Caco-2 (cell line): ENCODE data around the gene SLC26A9. TPM values are rescaled to one million over a fixed set of nuclear protein-coding genes. Genes with fewer than 3 reads are reported as not detected.
A peak's percentile ranks its signal among the peaks of the same experiment; 100 is the strongest.

ENCODE experiments used
- Bru-seq: library from RNA; stranded (reverse); fragments of 400-500 nt; gene quantifications from one replicate; lab custom pipeline; 2021; lab: Mats Ljungman, UMichigan
- BruChase-seq, 2 experiments: library from RNA; stranded (reverse); fragments of 400-500 nt; gene quantifications; one replicate each; lab custom pipeline; 2021; lab: Mats Ljungman, UMichigan
- BruUV-seq: library from RNA; stranded (reverse); fragments of 400-500 nt; replicated peaks from 2 replicates; lab custom pipeline; 2021; lab: Mats Ljungman, UMichigan
- CTCF ChIA-PET: fragments of 300-600 bp; sonication (Branson Sonifier 250); formaldehyde crosslinking; loops from one replicate; lab custom pipeline; 2022; ENCODE audit warnings: antibody characterized with exemption; lab: Charles Lee
- POLR2A ChIA-PET: fragments of 300-600 bp; sonication (Branson Sonifier 250); formaldehyde crosslinking; loops from one replicate; lab custom pipeline; 2022; ENCODE audit warnings: antibody characterized with exemption; lab: Charles Lee
- DNase-seq, 2 experiments: peaks; one replicate each; pipeline versions ENCODE4 v3.0.0 to v3.0.0-alpha.2; 2020 to 2022
- H3K27me3 ChIP-seq: replicated peaks from 2 replicates; pipeline ENCODE4 v1.6.0; 2011; ENCODE audit warnings: low read length; ENCODE audit not compliant: control insufficient read depth, insufficient read depth
- H3K36me3 ChIP-seq: 2 replicates; pipeline ENCODE4 v1.5.1; 2011; ENCODE audit warnings: low read length; ENCODE audit not compliant: control insufficient read depth, insufficient read depth
- H3K4me1 ChIP-seq: fragments of 250-450 bp; sonication (Bioruptor Pico); 2 replicates; pipeline ENCODE4 v1.5.1; 2020; ENCODE audit warnings: mild to moderate bottlenecking
- H3K4me3 ChIP-seq: 2 replicates; pipeline ENCODE4 v1.5.1; 2011; ENCODE audit warnings: low read depth, mild to moderate bottlenecking, control low read depth, low read length
- H3K9me3 ChIP-seq: fragments of 250-450 bp; sonication (Bioruptor Pico); 2 replicates; pipeline ENCODE4 v1.5.1; 2020; ENCODE audit warnings: mild to moderate bottlenecking, moderate library complexity
- H3K27ac Mint-ChIP-seq: one replicate; pipeline ENCODE4 v1.8.0; 2022; ENCODE audit warnings: mixed read lengths; ENCODE audit not compliant: unreplicated experiment
- H3K27me3 Mint-ChIP-seq: one replicate; pipeline ENCODE4 v1.8.0; 2022; ENCODE audit warnings: mixed read lengths; ENCODE audit not compliant: insufficient read depth, unreplicated experiment
- H3K36me3 Mint-ChIP-seq: one replicate; pipeline ENCODE4 v1.8.0; 2022; ENCODE audit warnings: mild to moderate bottlenecking, mixed read lengths; ENCODE audit not compliant: insufficient read depth, unreplicated experiment
- H3K4me1 Mint-ChIP-seq: one replicate; pipeline ENCODE4 v1.8.0; 2022; ENCODE audit warnings: low read depth, mixed read lengths; ENCODE audit not compliant: unreplicated experiment
- H3K4me3 Mint-ChIP-seq: one replicate; pipeline ENCODE4 v1.8.0; 2022; ENCODE audit warnings: mild to moderate bottlenecking, moderate library complexity, mixed read lengths; ENCODE audit not compliant: unreplicated experiment
- H3K9me3 Mint-ChIP-seq: one replicate; pipeline ENCODE4 v1.8.0; 2022; ENCODE audit warnings: mixed read lengths; ENCODE audit not compliant: unreplicated experiment
- intact Hi-C: fragments of 100-400 bp; cut with micrococcal nuclease; formaldehyde crosslinking; loops from one replicate; pipeline ENCODE4 v1.10.0; 2022; ENCODE audit not compliant: unreplicated experiment
- long read RNA-seq: library from polyadenylated mRNA; stranded (forward); transcript quantifications from one replicate; pipeline ENCODE4 v2.0.0, GENCODE V29; 2022
- total RNA-seq: library from RNA; stranded (reverse); gene quantifications from 2 replicates; pipeline ENCODE4 v1.2.3, GENCODE V29; 2022
- TF ChIP-seq, protein P1 (sequence below), 2 experiments: fragments of 200-600 bp in 1 of 2; IDR thresholded peaks; 1 replicate in 1 of 2; 2 replicates in 1 of 2; pipeline versions ENCODE4 v1.5.1 to v1.8.0; 2011 to 2022; ENCODE audit warnings: antibody characterized with exemption in 1 of 2, control low read depth in 1 of 2, inconsistent platforms in 1 of 2, low read depth in 1 of 2, low read length in 1 of 2, mild to moderate bottlenecking in 1 of 2, moderate library complexity in 1 of 2; ENCODE audit not compliant: insufficient read depth in 1 of 2, severe bottlenecking in 1 of 2, unreplicated experiment in 1 of 2

The SLC26A9 gene, protein sequence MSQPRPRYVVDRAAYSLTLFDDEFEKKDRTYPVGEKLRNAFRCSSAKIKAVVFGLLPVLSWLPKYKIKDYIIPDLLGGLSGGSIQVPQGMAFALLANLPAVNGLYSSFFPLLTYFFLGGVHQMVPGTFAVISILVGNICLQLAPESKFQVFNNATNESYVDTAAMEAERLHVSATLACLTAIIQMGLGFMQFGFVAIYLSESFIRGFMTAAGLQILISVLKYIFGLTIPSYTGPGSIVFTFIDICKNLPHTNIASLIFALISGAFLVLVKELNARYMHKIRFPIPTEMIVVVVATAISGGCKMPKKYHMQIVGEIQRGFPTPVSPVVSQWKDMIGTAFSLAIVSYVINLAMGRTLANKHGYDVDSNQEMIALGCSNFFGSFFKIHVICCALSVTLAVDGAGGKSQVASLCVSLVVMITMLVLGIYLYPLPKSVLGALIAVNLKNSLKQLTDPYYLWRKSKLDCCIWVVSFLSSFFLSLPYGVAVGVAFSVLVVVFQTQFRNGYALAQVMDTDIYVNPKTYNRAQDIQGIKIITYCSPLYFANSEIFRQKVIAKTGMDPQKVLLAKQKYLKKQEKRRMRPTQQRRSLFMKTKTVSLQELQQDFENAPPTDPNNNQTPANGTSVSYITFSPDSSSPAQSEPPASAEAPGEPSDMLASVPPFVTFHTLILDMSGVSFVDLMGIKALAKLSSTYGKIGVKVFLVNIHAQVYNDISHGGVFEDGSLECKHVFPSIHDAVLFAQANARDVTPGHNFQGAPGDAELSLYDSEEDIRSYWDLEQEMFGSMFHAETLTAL
- 0.30 TPM in 1 of 2 replicates, not detected in the other for total RNA-seq
- percentile 13 among the genes with signal in this experiment for Bru-seq, nascent RNA
- percentile 13 among the genes with signal in this experiment for BruChase-seq, experiment 1, labeled RNA remaining after a 2-hour chase
- BruChase-seq, experiment 2, labeled RNA remaining after a 6-hour chase = percentile 3 among the genes with signal in this experiment
- long read RNA-seq = 0 reads

DNA sequence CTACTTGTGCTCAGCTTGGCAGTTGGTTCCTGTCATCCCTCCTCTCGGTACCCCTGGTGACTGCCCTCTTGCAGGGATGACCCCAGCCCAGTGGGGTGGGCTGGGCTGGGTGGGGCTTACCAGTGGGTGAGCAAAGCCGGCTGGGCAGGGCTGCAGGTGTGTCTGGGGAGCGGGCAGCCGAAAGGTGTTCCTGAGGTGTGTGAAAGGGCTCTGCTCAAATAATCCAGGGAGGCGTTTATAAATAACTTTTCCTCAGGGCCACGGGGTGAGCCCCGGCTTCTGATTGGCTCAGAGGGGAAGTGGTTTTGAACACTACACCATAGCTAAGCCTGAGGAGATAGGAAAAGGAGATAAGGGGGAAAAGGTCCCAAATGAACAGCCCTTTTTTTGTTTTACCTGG, at the start of gene SLC26A9:
Gene SLC26A9 (minus strand): TSS at position 212 of the 400 bp plus-strand sequence. CDS start 7,636 bp downstream, outside the sequence.
- Mint-ChIP-seq H3K27ac (no peak within 1 kb of the TSS), H3K4me1 (peaks cover 7% of the 10 kb centered on the region), H3K9me3 (no peaks in the 10 kb centered on the region), H3K27me3 (peaks cover 10% of the 10 kb centered on the region), H3K4me3 (no peak within 1 kb of the TSS), H3K36me3 (peaks cover 5% of the 10 kb centered on the region)
- H3K4me1 ChIP-seq = peaks cover 16% of the 10 kb centered on the region; the same call in 1 of the 2 replicates
- intact Hi-C loops = no loop called here
- H3K27me3 ChIP-seq = no peaks in the 10 kb centered on the region
- H3K9me3 ChIP-seq = no peaks in the 10 kb centered on the region
- ChIA-PET CTCF (no interaction called here), POLR2A (no interaction called here)
- no peaks in the 10 kb centered on the region for H3K36me3 ChIP-seq
- TF ChIP-seq, protein P1, sequence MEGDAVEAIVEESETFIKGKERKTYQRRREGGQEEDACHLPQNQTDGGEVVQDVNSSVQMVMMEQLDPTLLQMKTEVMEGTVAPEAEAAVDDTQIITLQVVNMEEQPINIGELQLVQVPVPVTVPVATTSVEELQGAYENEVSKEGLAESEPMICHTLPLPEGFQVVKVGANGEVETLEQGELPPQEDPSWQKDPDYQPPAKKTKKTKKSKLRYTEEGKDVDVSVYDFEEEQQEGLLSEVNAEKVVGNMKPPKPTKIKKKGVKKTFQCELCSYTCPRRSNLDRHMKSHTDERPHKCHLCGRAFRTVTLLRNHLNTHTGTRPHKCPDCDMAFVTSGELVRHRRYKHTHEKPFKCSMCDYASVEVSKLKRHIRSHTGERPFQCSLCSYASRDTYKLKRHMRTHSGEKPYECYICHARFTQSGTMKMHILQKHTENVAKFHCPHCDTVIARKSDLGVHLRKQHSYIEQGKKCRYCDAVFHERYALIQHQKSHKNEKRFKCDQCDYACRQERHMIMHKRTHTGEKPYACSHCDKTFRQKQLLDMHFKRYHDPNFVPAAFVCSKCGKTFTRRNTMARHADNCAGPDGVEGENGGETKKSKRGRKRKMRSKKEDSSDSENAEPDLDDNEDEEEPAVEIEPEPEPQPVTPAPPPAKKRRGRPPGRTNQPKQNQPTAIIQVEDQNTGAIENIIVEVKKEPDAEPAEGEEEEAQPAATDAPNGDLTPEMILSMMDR (IDR thresholded peaks at IDR 0.05; ENCODE audit: insufficient read depth in 1 of 2, low read depth in 1 of 2, low read length in 1 of 2, severe bottlenecking in 1 of 2, unreplicated experiment in 1 of 2) = no peak
- no peak within 1 kb of the TSS for H3K4me3 ChIP-seq
- no TSS peak for BruUV-seq
- no peak for DNase-seq

DNA sequence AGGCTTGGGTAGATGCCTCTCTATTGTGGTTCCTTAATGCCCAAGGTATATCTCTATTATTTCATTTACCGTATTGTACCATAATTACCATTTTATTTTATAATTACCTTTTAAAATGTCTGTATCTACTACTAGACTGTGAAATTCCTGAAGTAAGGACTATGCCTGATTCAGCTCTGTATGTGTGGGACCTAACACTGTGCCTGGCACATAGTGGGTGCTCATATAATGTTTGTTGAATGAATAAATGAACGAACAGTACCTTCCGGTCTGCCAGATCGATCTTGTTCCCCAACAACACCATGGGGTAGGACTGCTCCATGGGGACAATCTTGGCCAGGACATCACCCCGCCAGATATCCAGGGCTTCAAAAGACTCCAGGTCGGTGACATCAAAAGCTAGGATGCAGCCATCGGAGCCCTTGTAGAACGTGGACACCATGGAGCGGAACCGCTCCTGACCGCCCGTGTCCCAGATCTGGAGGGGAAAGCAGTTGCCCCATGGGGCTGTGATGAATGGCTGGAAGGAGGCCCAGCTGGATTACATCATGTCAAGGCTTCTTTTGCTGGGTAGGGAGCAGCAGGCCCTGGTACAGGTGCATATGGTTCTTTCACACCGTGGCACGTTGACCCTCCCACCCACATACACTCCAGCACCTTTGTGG, 49.1 kb upstream of the SLC26A9 start:
- Histone ChIP-seq H3K4me3 (no peak overlapping the region), H3K27me3 (no peaks in the 10 kb centered on the region; the same call in none of the 2 replicates), H3K36me3 (no peaks in the 10 kb centered on the region), H3K9me3 (no peaks in the 10 kb centered on the region), H3K4me1 (no peaks in the 10 kb centered on the region)
- no peaks in the 10 kb centered on the region for H3K36me3 Mint-ChIP-seq
- no peak overlapping the region for H3K4me3 Mint-ChIP-seq
- POLR2A ChIA-PET = no interaction called here
- peaks cover 23% of the 10 kb centered on the region for H3K27me3 Mint-ChIP-seq
- no peak overlapping the region for H3K27ac Mint-ChIP-seq
- BruUV-seq = no TSS peak
- no peak for DNase-seq
- CTCF ChIA-PET = interaction anchor here (1.6 kb wide), 1 partner anchor 15 kb away, joined by 8 read pairs; no protein-coding TSS in a partner anchor
- intact Hi-C loops = loop anchor here (5.0 kb wide), 1 partner anchor 40 kb away; no protein-coding TSS in a partner anchor
- H3K4me1 Mint-ChIP-seq = no peaks in the 10 kb centered on the region
- no peaks in the 10 kb centered on the region for H3K9me3 Mint-ChIP-seq
- TF ChIP-seq, protein P1 (IDR thresholded peaks at IDR 0.05; ENCODE audit: insufficient read depth in 1 of 2, low read depth in 1 of 2, low read length in 1 of 2, severe bottlenecking in 1 of 2, unreplicated experiment in 1 of 2) = no peak
